PC-9 (cell line): ENCODE measurements around the gene CSF3R. TPM values are rescaled to one million over a fixed set of nuclear protein-coding genes. Genes with fewer than 3 reads are reported as not detected.

Experiments used
- BruUV-seq: library from RNA; stranded (reverse); fragments of 400-500 nt; replicated peaks from 2 replicates; lab custom pipeline; 2021; lab: Mats Ljungman, UMichigan
- CTCF ChIA-PET: fragments of 300-600 bp; sonication (Branson Sonifier 250); formaldehyde crosslinking; loops from one replicate; lab custom pipeline; 2022; ENCODE audit warnings: antibody characterized with exemption; lab: Charles Lee
- POLR2A ChIA-PET: fragments of 300-600 bp; sonication (Branson Sonifier 250); formaldehyde crosslinking; loops from one replicate; lab custom pipeline; 2022; ENCODE audit warnings: antibody characterized with exemption; ENCODE audit not compliant: unreplicated experiment; lab: Charles Lee
- DNase-seq, 2 experiments: peaks; one replicate each; pipeline versions ENCODE4 v3.0.0 to v3.0.0-alpha.2; 2015 to 2022; ENCODE audit warnings: mixed read lengths in 1 of 2
- H2AFZ ChIP-seq: fragments of 200-600 bp; sonication (generic); 2 replicates; pipeline ENCODE4 v1.8.1; 2017; ENCODE audit warnings: antibody characterized with exemption
- H3F3A ChIP-seq: fragments of 200-600 bp; sonication (generic); 2 replicates; pipeline ENCODE4 v1.8.1; 2017; ENCODE audit warnings: antibody characterized with exemption, mild to moderate bottlenecking, low read depth; ENCODE audit not compliant: insufficient read depth
- H3K27ac ChIP-seq: fragments of 200-600 bp; sonication (generic); 2 replicates; pipeline ENCODE4 v1.6.1; 2016; ENCODE audit warnings: mixed run types
- H3K27me3 ChIP-seq: fragments of 200-600 bp; sonication (generic); 2 replicates; pipeline ENCODE4 v1.6.1; 2016; ENCODE audit warnings: low read depth, mixed run types; ENCODE audit not compliant: insufficient read depth
- H3K36me3 ChIP-seq: fragments of 200-600 bp; sonication (generic); 2 replicates; pipeline ENCODE4 v1.6.1; 2016; ENCODE audit warnings: low read depth, mixed run types
- H3K4me1 ChIP-seq: fragments of 200-600 bp; sonication (generic); replicated peaks from 2 replicates; pipeline ENCODE4 v1.6.1; 2016; ENCODE audit warnings: mixed run types; ENCODE audit not compliant: insufficient read depth
- H3K4me2 ChIP-seq: fragments of 200-600 bp; sonication (generic); 2 replicates; pipeline ENCODE4 v1.6.1; 2017; ENCODE audit warnings: mixed run types
- H3K4me3 ChIP-seq: fragments of 200-600 bp; sonication (generic); 2 replicates; pipeline ENCODE4 v1.6.1; 2016; ENCODE audit warnings: mixed run types
- H3K79me2 ChIP-seq: fragments of 200-600 bp; sonication (generic); 2 replicates; pipeline ENCODE4 v1.6.1; 2017; ENCODE audit warnings: low read depth, mixed run types
- H3K9me2 ChIP-seq: fragments of 200-600 bp; sonication (generic); 2 replicates; pipeline ENCODE4 v1.8.1; 2017; ENCODE audit warnings: mild to moderate bottlenecking; ENCODE audit not compliant: insufficient read depth
- H3K9me3 ChIP-seq: fragments of 200-600 bp; sonication (generic); 2 replicates; pipeline ENCODE4 v1.8.1; 2016; ENCODE audit warnings: low read depth; ENCODE audit not compliant: insufficient read depth
- H4K20me1 ChIP-seq: fragments of 200-600 bp; sonication (generic); 2 replicates; pipeline ENCODE4 v1.8.1; 2017; ENCODE audit not compliant: insufficient read depth
- CTCF ChIP-seq: fragments of 200-600 bp; sonication (generic); conservative IDR thresholded peaks from 2 replicates; pipeline ENCODE4 v1.6.1; 2017; ENCODE audit warnings: mixed run types, antibody characterized with exemption, mild to moderate bottlenecking, moderate library complexity
- EZH2 ChIP-seq: fragments of 200-600 bp; sonication (generic); IDR thresholded peaks from 2 replicates; pipeline ENCODE4 v1.8.0; 2017; ENCODE audit warnings: antibody characterized with exemption, low read depth
- intact Hi-C: fragments of 100-400 bp; cut with micrococcal nuclease; formaldehyde crosslinking; loops from one replicate; pipeline ENCODE4 v1.10.0; 2022; ENCODE audit not compliant: unreplicated experiment
- total RNA-seq: library from RNA; stranded (reverse); gene quantifications from 2 replicates; pipeline ENCODE4 v1.2.3, GENCODE V29; 2021

The CSF3R gene
- total RNA-seq, 1 experiment from 2014 or later: not detected

- no peak for TF ChIP-seq EZH2
- no peak overlapping the region for H2AFZ ChIP-seq
- peaks cover 38% of the 10 kb centered on the region for H3K36me3 ChIP-seq
- intact Hi-C loops: no loop called here
- no peak overlapping the region for H3K4me2 ChIP-seq
- peaks cover 20% of the 10 kb centered on the region for H3K79me2 ChIP-seq
- no peak for DNase-seq
- H3K9me3 ChIP-seq: no peaks in the 10 kb centered on the region
- H3K4me3 ChIP-seq: no peak overlapping the region
- ChIA-PET POLR2A (no interaction called here), CTCF (interaction anchor here (0.7 kb wide), 1 partner anchor 41 kb away, joined by 5 read pairs; no protein-coding TSS in a partner anchor)
- no peaks in the 10 kb centered on the region for H3K27me3 ChIP-seq
- H3K4me1 ChIP-seq: peaks cover 11% of the 10 kb centered on the region; the same call in 1 of the 2 replicates
- no peak overlapping the region for H3K27ac ChIP-seq
- no peaks in the 10 kb centered on the region for H4K20me1 ChIP-seq
- peaks cover 25% of the 10 kb centered on the region; the same call in 1 of the 2 replicates for H3F3A ChIP-seq
- H3K9me2 ChIP-seq: no peaks in the 10 kb centered on the region
- no TSS peak for BruUV-seq
These were observed 23.8 kb downstream of the CSF3R start for GRCh38 chr1:36458910-36459309.

DNA sequence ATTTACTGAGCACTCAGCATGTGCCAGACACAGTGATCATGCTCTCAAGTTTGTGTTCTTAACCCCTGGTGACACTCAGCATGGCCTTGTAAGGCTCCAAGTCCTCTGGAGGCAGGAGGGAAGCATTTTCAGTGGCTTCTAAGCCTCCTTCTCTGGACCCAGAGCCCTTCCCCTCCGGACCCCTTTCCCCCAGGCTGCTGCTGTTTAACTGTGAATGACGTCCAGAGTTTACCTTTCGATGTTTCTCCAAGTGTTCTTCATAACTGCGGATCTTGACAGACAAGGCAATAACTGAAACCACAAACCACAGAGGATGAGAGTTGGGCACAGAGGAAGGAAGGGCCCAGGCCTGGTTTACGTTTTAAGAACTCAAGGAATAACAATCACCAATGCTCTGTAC is 25.0 kb downstream of the CSF3R start:
- Histone ChIP-seq H3K27me3 (no peaks in the 10 kb centered on the region), H3K9me2 (no peaks in the 10 kb centered on the region), H3K4me2 (no peak overlapping the region), H4K20me1 (no peaks in the 10 kb centered on the region), H3F3A (peaks cover 28% of the 10 kb centered on the region; the same call in 1 of the 2 replicates), H3K27ac (no peak overlapping the region), H3K9me3 (no peaks in the 10 kb centered on the region), H3K4me3 (no peak overlapping the region), H3K79me2 (peaks cover 7% of the 10 kb centered on the region), H2AFZ (no peak overlapping the region), H3K36me3 (peaks cover 38% of the 10 kb centered on the region), H3K4me1 (peaks cover 3% of the 10 kb centered on the region; the same call in 1 of the 2 replicates)
- no TSS peak for BruUV-seq
- intact Hi-C loops: no loop called here
- no peak for TF ChIP-seq EZH2
- TF ChIP-seq CTCF: no peak
- ChIA-PET CTCF (no interaction called here), POLR2A (no interaction called here)
- no peak for DNase-seq

DNA sequence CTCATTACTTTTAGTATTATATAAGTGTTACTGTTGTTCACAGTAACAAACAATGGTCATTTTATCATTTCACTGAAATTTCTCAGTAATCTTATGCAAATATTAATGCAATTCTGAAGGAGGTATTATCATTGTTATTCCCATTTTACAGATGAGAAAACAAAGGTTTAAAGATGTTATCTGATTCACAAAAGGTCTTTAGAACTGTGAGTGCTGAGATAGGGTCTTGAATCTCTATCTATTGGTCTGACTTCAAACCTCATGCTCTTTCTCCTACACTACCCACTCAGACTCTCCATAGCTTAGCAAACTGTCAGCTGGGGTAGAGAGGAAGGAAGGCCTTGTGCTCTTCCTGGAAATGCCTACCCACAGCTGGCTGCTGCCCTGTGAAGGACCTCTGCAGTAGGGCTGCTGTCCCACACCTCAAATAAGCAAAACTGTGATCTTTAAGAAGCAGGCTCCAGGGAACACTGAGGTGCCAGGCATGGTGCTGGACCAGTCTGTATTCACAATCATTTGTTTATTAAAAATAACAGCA is 26.3 kb downstream of the CSF3R start:
- Histone ChIP-seq H3K27me3 (no peaks in the 10 kb centered on the region), H3K9me2 (no peaks in the 10 kb centered on the region), H3K79me2 (no peaks in the 10 kb centered on the region), H4K20me1 (no peaks in the 10 kb centered on the region), H3K4me1 (no peaks in the 10 kb centered on the region), H3K9me3 (no peaks in the 10 kb centered on the region), H3K4me2 (no peak overlapping the region), H3F3A (peaks cover 29% of the 10 kb centered on the region; the same call in 1 of the 2 replicates), H2AFZ (no peak overlapping the region), H3K36me3 (peaks cover 28% of the 10 kb centered on the region), H3K27ac (no peak overlapping the region), H3K4me3 (no peak overlapping the region)
- intact Hi-C loops: no loop called here
- TF ChIP-seq CTCF (no peak), EZH2 (no peak)
- BruUV-seq: no TSS peak
- ChIA-PET POLR2A (no interaction called here), CTCF (no interaction called here)
- DNase-seq: no peak

GRCh38 chr1:36455386-36455785 is 27.3 kb downstream of the CSF3R start:
- Histone ChIP-seq H3K9me3 (no peaks in the 10 kb centered on the region), H4K20me1 (no peaks in the 10 kb centered on the region), H3K27me3 (no peaks in the 10 kb centered on the region), H2AFZ (no peak overlapping the region), H3F3A (peaks cover 28% of the 10 kb centered on the region; the same call in 1 of the 2 replicates), H3K9me2 (no peaks in the 10 kb centered on the region), H3K27ac (no peak overlapping the region), H3K4me3 (no peak overlapping the region), H3K79me2 (no peaks in the 10 kb centered on the region), H3K4me2 (no peak overlapping the region), H3K4me1 (no peaks in the 10 kb centered on the region), H3K36me3 (peaks cover 20% of the 10 kb centered on the region; the same call in 1 of the 2 replicates)
- intact Hi-C loops: no loop called here
- ChIA-PET CTCF (no interaction called here), POLR2A (no interaction called here)
- BruUV-seq: no TSS peak
- no peak for TF ChIP-seq EZH2
- TF ChIP-seq CTCF: no peak
- no peak for DNase-seq
